NOMO-1 treated with dmso at 0.1 percent for 144 hours (cell line): ENCODE results near the gene MAGI2.
"Not testable (repeated sequence)": the region's sequence is repeated elsewhere in the genome, so short reads cannot be mapped to it uniquely, and the experiment has no call there.

ENCODE experiments used
- DNase-seq: peaks from one replicate; lab custom pipeline; 2025; ENCODE audit not compliant: unreplicated experiment; lab: John Stamatoyannopoulos, UW

The MAGI2 gene

DNA sequence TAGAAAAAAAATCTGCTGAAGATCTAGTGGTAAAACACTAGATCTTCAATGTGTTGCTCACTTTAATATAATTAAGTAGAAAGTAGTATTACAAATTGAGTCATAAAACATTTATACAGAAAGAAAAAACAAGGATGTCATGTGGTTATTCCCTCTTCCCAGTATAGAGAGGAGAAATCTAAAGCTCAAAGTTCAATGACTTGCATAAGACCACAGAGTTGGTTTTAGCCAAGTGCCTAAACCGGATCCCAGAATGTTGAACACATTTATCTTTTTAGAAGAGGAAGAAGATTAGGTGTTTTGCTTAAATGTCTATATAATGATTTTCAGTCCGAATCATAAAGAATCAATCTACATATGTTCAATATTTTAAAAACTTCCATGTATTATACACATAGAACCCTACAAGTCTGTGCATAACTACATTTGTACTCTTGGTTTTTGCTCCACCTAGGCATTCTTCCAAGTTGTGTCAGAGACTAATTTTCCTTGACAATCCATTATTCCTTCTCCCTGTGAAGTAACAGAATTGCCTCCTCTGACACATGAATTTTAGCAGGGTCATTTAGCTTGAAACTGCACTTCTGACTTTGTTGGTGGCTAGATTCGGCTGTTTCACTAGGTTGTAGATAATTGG lies 389.2 kb downstream of the MAGI2 start:
- DNase-seq = no peak

DNA sequence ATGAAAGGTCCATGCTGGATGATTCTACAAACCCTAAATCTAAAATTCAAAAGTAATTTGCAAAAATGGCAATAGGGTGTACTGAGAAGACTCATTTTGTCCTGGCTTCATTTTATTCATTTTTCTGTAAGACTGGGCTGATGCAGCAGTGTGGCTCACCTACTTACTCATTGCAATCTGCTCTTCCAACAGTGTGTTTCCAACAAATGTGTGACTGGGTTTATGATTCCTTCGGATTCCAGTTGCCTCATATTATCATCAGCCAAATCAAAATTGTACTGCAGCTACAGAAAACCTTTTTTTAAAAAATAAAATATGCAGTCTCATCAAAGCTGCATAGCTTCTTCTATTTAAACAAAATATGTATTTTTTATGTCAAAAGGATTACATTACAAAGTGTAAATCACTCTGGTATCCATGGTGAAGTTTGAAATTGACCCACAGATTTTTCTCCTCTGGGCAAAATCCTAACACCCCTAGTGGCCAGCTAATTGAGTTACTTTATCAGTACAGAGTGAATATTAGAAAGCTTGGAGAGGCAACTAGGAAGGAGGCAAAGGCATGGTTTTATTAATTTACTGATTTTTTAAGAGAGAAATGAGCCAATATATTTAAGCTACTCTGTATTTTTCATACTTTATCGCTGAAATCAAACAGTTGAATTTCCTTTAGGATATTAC lies 390.3 kb downstream of the MAGI2 start:
- no peak for DNase-seq

DNA sequence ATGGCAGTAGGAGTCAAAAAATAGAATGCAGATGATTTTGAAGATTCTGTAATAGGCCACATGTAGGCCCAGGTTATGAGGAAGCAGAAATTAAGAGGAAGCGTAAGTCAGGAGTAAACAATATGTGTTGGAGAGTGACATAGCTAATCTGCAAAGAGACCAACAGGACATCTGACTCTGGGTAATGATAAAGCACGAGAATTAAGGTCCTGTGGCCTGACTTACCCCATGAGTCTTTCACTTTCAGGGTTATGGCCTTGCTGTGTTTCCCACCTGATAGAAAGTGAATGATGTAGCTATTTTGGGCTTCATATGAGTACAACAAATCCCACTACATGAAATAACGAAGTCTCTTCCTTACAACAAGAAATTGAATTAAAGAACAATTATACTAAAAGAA lies 393.0 kb downstream of the MAGI2 start:
- DNase-seq = no peak

DNA sequence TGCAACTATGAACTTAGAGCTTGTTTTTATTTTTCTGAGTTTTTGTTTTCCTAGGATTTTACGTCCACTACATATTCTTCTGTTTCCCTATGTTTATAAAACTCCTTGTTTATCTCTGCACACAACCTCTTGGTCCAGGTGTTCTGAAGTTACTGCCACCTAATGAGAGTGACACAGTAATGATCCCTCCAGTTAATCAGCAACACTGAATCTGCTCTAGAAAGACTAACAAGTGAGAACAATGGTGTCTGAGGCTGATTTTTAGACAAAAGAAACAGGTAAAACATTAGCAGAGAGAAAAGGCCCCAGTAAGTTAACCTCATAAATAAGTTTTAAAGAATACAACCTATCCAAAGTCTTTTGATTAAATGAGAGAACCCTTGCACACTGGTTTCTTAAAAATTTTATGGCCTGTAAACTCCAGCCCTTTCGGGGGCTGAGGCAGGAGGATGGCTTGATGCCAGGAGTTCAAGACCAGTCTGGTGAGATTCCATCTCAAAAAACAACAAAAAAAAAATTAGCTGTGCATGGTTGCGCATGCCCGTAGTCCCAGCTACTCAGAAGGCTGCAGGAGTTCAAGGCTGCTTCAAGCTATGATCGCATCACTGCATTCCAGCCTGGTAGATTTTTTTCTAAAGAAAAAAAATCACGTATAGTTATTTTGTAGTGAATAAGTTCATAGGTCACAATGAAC lies 397.6 kb downstream of the MAGI2 start:
- no peak for DNase-seq

DNA sequence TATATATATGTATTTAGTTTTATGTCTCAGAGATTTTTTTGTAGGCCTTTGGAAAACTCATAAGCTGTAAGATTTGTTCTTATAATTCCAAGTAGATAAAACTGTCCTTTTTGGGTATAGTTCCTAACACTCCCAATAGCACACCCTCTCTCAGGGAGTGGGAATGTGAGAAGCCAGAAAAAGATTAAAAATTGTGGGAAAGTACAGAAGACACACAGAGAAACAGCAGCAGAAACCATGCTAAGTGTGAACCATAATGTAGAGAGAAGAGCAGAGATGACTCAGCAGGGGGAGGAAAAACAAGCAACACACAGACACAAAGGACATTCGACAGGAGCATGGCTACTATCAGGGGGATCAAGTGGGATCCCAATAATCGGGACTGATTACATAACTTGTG lies 401.6 kb downstream of the MAGI2 start:
- no peak for DNase-seq

DNA sequence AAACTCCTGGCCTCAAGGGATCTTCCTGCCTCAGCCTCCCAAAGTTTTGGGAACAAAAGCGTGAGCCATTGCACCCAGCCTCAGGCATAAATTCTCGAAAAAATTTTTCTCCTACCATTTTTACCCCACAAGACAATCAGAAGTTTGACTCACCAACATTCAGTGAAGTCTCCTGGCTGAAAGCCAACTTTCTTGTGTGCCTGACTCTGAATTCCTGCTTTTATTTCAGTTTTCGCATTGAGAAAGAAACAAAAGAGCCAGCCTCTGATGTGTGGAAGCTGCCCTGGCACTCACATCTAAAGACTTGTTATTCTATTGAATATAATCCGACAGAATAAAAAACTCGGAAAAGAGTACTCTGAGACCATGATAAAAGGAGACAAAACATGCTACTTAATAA lies 402.9 kb downstream of the MAGI2 start:
- DNase-seq = no peak

DNA sequence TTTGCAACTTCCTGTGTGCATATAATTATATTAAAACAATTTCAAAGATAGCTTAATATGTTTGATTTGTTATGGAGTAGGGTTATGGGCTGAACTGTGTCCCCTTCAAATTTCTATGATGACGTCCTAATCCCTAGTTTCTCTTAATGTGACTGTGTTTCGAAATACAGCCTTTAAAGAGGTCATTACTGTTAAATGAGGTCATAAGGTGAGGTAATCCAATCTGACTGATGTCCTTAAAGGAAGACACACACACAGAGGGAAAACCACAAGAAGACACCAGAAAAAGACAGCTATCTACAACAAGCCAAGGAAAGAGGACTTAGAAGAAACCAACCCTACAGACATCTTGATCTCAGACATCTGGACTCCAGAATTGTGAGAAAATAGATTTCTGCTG lies 407.4 kb downstream of the MAGI2 start:
- DNase-seq = no peak

DNA sequence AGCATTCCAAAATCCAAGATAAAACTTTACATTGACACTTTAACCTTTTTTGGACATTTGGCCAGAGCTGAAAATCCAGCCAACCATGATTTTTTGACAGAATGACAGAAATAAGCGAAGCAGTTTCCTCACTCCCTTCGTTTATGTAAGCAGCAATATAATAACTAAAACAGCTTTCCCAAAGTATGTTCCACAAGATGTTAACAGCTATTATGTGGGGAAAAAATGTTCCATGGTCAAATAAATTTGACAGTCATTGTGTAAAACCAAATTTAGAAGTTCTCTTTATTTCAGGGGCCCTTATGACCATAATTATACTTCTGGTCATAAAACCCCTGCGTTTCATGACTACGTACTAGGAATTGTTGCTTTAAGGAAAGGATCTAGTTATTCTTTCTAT lies 416.5 kb downstream of the MAGI2 start:
- no peak for DNase-seq

DNA sequence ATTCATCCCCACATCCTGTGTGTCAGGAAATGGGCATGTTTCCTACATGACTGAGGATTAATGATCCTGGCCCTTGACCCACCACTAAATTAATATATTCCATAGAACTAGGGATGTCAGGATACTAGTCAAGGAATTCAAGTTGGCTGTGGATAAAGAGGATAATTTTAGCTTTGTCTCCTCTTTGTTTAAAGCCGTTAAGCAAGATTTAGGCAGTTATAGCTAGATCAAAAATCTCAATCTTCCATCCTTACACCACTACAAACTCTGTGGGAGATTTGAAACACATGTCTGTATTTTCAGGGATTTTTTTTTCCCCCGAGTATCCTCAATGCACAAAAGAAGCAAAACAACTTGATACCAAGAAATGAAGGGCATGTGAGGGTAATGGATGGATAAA lies 417.1 kb downstream of the MAGI2 start:
- no peak for DNase-seq

DNA sequence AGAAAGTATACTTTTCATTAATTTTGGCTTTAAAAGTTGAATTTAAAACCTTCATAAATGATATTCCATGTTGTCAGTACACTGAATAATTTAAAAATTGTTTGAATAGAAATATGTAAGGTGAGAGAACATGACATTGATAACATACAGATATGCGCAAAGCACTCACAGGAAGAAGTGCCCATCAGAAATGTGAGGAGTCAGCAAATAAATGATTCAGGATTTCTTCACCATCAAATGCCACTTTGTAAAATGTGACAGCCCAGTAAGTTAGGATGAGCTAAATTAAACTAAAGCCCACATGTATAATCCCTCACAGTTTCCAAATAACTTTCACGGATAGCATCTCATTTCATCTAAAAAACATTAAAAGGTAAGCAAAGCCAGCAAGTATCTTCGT lies 417.6 kb downstream of the MAGI2 start:
- DNase-seq = no peak

DNA sequence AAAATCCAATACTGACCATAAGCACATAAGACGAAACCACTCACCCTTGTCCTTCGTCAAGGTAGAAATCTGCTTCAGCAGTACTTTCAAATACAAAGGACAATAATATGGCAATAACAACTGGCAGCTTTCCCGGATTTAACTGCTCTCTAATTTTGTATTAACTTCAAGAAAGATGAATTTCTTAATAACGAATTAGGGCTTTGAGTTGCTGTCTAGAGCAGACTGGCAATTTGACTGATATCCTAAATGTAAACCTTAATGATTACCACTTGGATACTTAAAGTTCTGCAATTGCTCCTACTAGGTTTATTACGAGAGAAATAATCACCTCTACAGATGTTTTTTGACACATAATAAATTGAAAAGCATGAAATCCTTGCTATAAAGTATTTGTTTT lies 418.7 kb downstream of the MAGI2 start:
- no peak for DNase-seq

DNA sequence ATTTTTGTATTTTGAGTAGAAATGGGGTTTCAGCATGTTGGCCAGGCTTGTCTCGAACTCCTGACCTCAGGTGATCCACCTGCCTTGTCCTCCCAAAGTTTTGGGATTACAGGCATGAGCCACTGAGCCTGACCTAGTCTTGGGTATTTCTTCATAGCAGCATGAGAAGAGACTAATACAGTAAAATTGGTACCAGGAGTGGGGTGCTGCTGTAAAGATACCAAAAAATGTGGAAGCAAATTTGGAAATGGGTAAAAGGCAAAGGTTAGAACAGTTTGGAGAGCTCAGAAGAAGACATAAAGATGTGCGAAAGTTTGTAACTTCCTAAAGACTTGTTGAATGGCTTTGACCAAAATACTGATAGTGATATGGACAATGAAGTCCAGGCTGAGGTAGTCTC lies 433.8 kb downstream of the MAGI2 start:
- DNase-seq = not testable (repeated sequence)

DNA sequence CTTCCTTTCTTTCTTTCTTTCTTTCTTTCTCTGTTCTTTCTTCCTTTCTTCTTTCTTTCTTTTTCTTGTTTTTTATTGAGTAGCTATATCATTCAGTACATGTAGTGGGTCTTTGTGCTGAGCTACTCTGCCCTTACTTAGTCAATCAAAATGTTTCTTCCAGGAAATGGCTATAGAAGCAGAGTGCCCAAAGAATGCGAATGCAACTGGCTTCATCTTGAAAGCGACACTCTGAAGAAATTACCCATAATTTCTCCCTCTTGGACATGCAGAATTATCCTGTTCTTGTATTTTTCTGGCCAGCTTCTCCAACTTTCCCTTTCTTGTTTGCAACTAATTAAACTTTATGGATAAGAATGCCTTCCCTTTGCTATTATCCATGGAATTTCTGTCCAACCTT lies 441.5 kb downstream of the MAGI2 start:
- DNase-seq = no peak

DNA sequence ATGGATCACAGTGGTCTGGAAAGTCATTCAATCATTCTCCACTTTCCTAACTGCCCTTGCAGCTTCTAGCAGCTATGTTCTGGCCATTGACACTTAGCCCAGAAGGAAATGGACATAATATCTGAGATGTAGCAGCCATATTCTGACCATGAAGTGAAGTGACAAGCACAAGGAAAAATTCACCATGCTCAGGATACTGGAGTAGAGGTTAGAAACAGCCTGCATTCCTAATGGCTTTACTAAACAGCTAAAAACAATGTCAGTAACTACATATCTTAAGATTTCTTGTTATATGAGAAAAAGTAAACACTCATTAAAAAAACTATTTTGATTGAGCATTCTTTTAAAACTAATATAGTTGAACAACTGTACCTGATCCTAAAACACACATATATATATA lies 443.8 kb downstream of the MAGI2 start:
- DNase-seq = no peak

DNA sequence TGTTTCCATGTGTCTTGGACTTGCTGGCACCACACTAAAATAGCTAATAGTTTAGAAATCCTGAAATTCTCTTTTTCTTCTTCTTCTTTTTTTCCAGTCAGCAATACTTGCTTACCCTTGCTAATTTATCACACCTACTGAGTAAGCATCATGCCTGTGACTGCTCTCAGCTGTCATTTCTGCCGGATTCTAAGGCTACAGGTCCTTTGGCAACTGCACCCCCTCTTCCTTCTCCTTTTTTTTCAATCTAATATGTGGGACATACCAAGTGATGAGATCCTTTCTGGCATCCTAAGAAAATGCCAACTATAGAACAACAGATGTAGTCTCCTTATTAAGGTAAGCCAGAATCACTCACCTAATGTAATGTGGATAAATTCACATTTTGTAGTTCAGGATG lies 444.7 kb downstream of the MAGI2 start:
- no peak for DNase-seq

DNA sequence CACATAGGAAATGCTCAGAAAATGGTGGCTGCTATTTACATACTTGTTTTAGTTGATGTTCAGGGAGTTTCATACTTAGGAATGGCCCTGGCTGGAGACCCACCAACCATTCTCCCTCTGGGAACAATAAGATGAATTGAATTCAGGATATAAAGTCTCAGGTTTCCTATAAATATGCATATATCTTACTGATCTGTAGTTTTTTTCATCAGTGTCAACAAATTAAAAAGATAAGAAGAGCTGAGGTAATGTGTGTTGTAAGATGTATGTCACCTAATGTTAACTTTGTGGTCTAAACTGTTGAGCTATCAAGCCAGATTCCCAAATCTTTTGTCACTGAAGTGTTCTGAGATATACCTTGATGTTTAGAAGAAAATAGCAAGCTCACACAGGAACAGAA lies 457.5 kb downstream of the MAGI2 start:
- no peak for DNase-seq

DNA sequence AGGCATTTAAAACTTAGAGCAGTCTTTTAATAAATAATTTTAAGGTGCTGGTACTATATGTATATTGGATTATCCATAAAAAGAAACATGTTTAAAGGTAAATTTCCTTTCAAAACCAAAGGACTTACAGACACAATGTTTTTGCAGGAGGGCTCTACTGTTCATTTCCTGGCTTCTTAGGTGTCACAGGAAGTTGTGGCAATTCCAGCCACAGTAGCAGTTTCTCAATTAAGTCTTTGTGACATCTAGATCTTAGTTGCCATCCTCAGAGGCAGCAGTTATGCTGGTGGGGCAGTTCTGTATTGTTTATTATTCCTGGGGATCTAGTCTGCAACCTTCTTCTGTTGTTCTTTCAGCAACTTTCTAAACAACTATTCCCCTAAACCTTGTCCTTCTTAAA lies 460.1 kb downstream of the MAGI2 start:
- no peak for DNase-seq

DNA sequence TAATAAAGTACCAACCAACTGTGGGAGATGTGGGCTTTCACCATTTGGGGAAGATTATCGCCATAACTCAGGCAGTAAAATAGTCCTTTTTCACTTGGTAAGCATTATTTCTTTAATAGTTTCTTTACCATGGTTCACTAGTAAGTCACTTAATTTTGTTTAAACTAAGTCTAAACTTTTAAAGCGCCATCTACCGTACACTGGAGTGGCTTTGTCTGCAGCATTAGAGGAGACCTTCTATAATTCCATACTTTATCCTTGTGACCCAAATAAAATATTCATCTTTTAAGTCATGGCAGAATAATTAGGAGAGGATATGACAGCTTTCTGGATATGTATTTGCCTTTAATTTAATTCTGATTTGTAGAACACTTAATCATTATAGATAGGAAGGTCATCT lies 468.0 kb downstream of the MAGI2 start:
- no peak for DNase-seq

DNA sequence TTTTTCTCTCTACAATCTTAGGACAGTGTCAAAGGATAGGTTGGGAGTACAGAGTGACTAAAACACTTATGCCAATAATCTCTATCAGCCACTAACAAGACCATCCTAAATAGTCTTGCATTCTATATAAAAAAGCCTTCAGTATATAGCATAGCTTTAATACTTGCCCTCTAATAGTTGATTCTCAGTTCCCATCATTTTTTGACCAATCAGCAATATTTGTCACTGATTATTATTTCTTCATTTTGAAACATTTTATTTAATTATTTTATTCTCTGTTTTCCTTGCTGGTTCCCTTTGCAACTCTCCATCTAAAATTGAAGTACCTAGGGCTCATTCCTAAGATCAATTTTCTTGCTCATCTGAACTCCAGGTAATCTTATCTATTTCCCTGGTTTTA lies 470.0 kb downstream of the MAGI2 start:
- no peak for DNase-seq

DNA sequence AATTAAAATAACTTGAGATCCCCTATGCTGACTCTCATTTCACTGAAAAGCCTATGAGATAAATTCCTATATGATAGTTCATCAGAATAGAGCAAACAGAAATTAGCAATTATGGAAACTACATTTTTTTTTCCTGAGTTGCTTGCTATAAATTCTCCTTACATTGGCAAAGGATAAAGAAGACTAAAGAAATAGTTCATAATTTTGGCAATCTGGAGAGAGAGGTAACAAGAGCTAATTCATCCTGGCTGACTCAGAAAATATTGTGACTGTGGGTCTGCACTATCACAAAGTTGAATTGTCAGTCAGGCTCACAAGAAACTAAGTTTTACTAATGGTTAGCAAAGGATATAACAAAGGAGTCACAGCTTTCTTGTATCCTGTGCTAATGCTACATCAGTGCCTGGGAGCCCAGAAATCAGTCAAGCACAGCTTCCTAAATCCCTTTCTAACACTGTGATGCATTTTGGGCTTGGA lies 483.0 kb downstream of the MAGI2 start:
- no peak for DNase-seq

DNA sequence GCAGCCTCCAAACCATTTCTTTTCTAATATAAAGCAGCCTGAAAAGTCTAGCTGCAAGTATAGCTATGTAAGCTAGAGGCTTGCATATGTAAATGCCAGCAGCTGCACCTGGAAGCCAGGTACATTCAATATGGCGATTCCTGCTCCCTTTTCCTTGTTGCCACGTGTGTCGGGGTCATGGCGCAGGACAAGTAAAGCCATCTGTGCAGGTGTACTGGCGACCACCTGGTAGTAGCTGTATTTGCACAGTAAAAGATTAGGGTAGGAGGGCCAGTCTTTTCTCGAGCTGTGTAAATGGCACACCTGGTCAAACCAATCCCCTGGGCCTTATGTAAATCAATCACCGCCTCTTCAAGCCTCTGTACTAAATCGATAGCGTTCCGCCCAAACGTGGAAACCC lies 484.5 kb downstream of the MAGI2 start:
- DNase-seq = no peak

DNA sequence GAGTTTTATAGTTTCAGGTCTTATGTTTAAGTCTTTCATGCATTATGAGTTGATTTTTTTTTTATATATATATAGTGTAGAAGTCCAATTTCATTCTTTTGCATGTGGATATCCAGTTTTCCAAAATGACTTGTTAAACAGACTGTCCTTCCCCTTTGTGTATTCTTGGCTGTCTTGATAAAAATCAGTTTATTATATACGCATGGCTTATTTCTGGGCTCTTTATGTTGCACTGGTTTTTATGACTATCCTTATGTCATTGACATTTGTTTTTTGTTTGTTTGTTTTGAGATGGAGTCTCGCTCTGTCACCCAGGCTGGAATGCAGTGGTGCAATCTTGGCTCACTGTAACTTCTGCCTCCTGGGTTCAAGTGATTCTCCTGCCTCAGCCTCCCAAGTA lies 485.9 kb downstream of the MAGI2 start:
- not testable (repeated sequence) for DNase-seq
